Tibial artery (tissue), 4 donors: ENCODE measurements around the gene REXO1.
"Not testable (repeated sequence)": the region's sequence is repeated elsewhere in the genome, so short reads cannot be mapped to it uniquely, and the experiment has no call there.

Experiments
- DNase-seq, 2 donors: peaks; one replicate each; pipeline ENCODE4 v3.0.0-alpha.2; 2019
- H3K27ac ChIP-seq, 2 donors: fragments of 200-600 bp; sonication (generic) in 1 of 2; 1 replicate in 1 of 2; 2 replicates in 1 of 2; pipeline ENCODE4 v1.5.1; 2018 to 2019; ENCODE audit warnings: mild to moderate bottlenecking in 1 of 2
- H3K27me3 ChIP-seq, 2 donors: fragments of 200-600 bp; sonication (generic) in 1 of 2; one replicate each; pipeline versions ENCODE4 v1.5.1 to v1.6.0; 2016 to 2019
- H3K36me3 ChIP-seq, 3 donors: fragments of 200-600 bp; sonication (generic) in 2 of 3; one replicate each; pipeline ENCODE4 v1.5.1; 2016 to 2019; ENCODE audit warnings: mild to moderate bottlenecking in 2 of 3
- H3K4me1 ChIP-seq, 4 donors: fragments of 200-600 bp; sonication (generic) in 2 of 4; 1 replicate in 3 of 4; 2 replicates in 1 of 4; pipeline ENCODE4 v1.5.1; 2016 to 2019
- H3K4me3 ChIP-seq, 2 donors: fragments of 200-600 bp; sonication (generic) in 1 of 2; 1 replicate in 1 of 2; 2 replicates in 1 of 2; pipeline ENCODE4 v1.5.1; 2018 to 2019; ENCODE audit warnings: mild to moderate bottlenecking in 2 of 2
- H3K9me3 ChIP-seq, 3 donors: fragments of 200-600 bp; sonication (generic) in 1 of 3; one replicate each; pipeline ENCODE4 v1.5.1; 2016 to 2019
- intact Hi-C: fragments of 100-400 bp; cut with DNase I; formaldehyde crosslinking; loops from one replicate; pipeline ENCODE4 v1.15.0; 2023; ENCODE audit warnings: low total_unique reads
- TF ChIP-seq, protein P1 (sequence below), 2 experiments: fragments of 200-600 bp in 1 of 2; fragments of 450-650 bp in 1 of 2; IDR thresholded peaks; one replicate each; pipeline ENCODE4 v1.5.1; 2017 to 2019; ENCODE audit warnings: antibody characterized with exemption in 2 of 2, mild to moderate bottlenecking in 1 of 2, moderate library complexity in 1 of 2

The REXO1 gene

DNA sequence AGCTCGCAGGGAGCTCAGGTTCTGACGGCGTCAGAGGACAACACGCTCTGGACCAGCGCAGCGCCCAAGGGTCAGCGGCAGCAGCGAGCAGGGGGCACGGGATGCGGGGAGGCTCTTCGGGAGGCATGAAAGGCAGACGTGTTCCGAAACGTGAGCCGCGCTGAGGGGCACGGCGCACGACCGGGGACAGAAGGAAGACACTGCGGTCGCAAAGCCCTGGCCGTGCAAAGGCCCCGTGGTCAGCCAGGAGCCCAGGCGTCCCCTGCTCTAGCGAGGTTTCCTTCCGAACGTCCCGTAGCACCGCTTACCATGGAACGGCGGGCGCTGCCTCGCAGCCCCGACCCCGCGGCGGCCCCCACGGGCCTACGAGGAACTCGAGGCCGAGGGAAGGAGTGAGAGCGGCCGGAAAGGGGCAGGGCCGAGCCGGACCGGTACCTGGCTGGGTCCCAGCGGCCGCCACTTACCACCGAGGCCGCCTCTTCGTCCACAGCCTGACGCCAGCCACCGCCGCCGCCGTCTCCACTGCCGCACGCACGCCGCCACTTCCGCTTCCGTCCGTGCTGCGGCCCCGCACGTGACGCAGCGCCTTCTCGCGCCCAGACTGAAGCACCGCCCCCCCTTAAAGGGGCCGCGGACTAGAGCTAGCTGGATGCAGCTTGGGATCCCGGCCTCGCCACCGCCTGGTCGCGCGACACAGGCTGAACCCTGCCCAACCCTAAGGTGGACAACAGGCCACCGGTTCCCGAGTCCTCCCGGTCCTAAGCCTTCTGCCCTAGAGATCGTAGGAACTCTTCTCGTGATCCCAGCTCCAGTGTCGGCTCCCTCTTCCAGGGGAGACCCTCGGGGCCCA, 27.6 kb upstream of the REXO1 start:
- DNase-seq, result peak; percentile 94 to 95
- TF ChIP-seq, protein P1, sequence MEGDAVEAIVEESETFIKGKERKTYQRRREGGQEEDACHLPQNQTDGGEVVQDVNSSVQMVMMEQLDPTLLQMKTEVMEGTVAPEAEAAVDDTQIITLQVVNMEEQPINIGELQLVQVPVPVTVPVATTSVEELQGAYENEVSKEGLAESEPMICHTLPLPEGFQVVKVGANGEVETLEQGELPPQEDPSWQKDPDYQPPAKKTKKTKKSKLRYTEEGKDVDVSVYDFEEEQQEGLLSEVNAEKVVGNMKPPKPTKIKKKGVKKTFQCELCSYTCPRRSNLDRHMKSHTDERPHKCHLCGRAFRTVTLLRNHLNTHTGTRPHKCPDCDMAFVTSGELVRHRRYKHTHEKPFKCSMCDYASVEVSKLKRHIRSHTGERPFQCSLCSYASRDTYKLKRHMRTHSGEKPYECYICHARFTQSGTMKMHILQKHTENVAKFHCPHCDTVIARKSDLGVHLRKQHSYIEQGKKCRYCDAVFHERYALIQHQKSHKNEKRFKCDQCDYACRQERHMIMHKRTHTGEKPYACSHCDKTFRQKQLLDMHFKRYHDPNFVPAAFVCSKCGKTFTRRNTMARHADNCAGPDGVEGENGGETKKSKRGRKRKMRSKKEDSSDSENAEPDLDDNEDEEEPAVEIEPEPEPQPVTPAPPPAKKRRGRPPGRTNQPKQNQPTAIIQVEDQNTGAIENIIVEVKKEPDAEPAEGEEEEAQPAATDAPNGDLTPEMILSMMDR (IDR thresholded peaks at IDR 0.05), result peak in 1 of 2 experiments; percentile 19
- no peaks in the 10 kb centered on the region for H3K9me3 ChIP-seq
- H3K4me3 ChIP-seq, result peak overlapping the region; percentile 93 to 94
- H3K36me3 ChIP-seq, result peaks cover 0 to 28% (median 3%) of the 10 kb centered on the region in 3 donors
- peak overlapping the region; percentile 94 to 96 for H3K27ac ChIP-seq
- intact Hi-C loops, result no loop called here
- H3K27me3 ChIP-seq, result no peaks in the 10 kb centered on the region
- peaks cover 0 to 59% (median 35%) of the 10 kb centered on the region in 4 donors for H3K4me1 ChIP-seq

DNA sequence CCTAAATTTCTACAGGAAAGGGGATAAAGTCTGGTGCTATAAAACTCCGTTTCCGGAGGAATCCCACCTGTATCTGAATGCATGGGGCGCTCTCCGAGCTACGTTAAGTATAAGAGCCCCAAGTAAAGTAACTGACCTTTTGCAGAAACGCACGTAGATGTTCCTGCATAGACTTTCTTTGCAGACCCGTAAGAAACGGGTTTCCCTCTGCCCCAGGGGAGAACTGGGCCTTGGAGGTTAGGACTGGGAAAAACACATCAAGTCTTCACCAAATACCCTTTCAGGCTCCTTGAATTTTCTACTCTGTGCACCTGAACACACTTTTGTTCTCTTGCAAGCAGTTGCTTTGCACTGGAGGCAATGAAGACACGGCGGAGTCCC, 27.0 kb upstream of the REXO1 start:
- peak overlapping the region; percentile 93 to 94 for H3K4me3 ChIP-seq
- peaks cover 0 to 27% (median 4%) of the 10 kb centered on the region in 3 donors for H3K36me3 ChIP-seq
- H3K9me3 ChIP-seq, DNase-seq, H3K27me3 ChIP-seq, intact Hi-C loops: not testable (repeated sequence)
- H3K4me1 ChIP-seq, result peaks cover 0 to 55% (median 32%) of the 10 kb centered on the region in 4 donors
- H3K27ac ChIP-seq, result peak overlapping the region; percentile 94 to 96

DNA sequence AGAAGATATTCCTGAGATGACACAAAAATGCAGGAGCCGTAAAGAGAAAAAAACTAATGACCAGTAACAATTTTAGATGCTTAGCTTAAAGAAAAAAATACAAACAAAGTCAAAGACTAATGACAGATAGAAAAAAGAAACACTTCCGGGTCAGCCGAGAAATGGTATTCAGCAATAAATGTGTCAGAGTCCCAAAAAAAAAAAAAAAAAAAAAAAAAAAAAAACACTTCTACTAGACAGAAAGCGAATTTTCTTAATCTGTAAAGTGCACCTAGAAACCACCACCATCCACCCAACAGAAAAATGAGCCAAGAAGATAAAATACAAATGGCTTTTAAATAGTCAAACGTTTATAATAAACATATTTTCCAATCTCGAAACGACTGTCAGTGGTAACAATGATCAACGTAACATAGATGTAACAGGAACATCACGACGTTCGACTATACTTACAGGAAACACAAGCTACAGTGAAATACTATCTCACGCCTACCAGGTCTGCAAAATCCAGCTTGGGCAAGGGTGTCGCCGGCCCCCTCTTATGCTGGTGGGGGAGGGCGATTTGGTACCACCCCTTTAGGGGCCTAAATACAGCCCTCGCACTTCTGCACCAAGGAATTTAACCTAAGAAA, 26.4 kb upstream of the REXO1 start:
- no peak for DNase-seq
- TF ChIP-seq, protein P1 (IDR thresholded peaks at IDR 0.05), result no peak
- Histone ChIP-seq H3K4me3 (peak overlapping the region; percentile 93 to 94), H3K4me1 (peaks cover 0 to 51% (median 32%) of the 10 kb centered on the region in 4 donors), H3K9me3 (no peaks in the 10 kb centered on the region), H3K27me3 (no peaks in the 10 kb centered on the region), H3K36me3 (peaks cover 0 to 22% (median 4%) of the 10 kb centered on the region in 3 donors), H3K27ac (peak overlapping the region; percentile 94 to 96)
- intact Hi-C loops, result no loop called here

DNA sequence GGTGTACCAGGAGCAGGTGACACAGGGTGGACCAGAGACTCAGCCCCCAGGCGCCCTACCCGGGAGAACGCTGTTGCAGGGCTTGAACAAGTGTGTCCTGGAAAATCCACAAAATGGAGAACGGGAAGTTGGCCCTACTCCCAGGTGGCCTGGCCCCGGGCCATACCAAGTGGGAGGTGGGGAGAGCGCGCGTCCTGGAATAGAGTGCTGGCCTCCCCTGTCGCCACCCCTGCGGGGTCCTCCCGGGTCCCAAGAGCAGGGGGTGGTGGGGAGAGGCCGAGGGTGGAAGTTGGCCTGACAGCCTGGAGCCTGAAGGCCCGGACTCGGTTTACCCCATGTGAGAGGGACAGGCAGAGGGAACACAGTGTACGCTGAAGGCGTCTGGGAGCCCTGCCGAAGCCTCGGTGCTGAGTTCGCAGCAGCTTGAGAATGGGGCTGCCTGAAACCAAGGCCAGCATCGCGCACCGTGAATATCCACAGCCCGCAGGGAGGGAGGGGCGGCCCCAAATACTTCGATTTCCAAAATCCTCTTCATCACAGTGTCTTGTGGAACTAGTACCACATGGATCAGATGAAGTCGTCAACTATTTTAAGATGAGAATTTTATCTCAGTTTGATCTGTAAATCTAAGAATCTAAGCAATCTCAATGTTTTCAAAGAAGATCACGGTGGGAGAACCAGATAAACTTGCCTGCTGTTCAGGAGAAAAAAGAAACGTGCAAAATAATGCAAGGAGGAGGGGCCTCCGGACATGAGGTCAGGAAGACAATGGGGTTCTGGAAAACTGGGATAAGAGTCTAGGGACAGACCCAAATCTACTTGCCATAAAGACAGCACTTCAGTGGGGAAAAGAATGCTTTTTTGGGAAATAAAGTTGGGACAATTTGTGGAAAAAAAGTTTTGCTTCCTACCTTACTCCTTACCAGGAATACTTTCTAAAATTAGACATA, 25.5 kb upstream of the REXO1 start:
- Histone ChIP-seq H3K9me3 (no peaks in the 10 kb centered on the region), H3K4me1 (peaks cover 0 to 51% (median 32%) of the 10 kb centered on the region in 4 donors), H3K27ac (peak overlapping the region; percentile 5 to 60), H3K4me3 (peak overlapping the region in 1 of 2 donors; percentile 94), H3K36me3 (peaks cover 0 to 19% (median 4%) of the 10 kb centered on the region in 3 donors), H3K27me3 (no peaks in the 10 kb centered on the region)
- TF ChIP-seq, protein P1 (IDR thresholded peaks at IDR 0.05), result no peak
- DNase-seq, result peak in 1 of 2 donors; percentile 68
- intact Hi-C loops, result no loop called here

DNA sequence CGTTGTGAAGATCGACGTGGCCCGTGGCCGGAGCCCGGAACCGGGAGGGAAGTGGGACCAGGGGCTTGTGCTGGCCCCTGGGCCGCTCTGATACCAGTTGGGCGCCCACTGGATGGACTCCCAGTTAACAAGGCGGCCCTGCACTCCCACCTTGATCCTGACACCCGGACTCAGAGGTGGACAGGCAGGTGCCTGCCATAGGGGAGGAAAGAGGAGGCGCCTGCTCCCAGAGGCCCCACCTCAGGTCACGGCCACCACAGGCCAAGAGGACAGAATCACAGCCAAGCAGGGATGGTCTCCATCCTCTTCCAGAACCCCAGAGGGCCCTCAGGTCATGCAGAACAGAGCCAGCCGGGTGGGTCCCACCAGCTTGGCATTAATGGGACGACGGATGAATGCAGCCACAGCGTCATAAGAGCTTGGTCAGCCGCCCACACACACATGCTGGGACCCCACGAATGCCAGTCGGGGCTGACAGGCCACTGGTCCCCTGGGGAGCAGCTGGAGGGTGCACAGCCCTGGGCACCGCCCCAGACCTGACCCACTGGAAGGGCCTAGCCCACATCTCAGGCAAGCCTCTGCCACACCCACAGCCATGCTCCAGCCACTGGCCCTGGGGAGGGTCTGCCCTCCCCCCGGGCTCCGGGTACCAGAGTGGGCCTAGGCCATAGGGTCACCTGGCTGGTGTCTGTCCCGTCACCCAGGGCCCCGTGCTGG, 24.7 kb upstream of the REXO1 start:
- H3K27me3 ChIP-seq, result no peaks in the 10 kb centered on the region
- no peaks in the 10 kb centered on the region for H3K9me3 ChIP-seq
- H3K4me1 ChIP-seq, result peaks cover 0 to 51% (median 32%) of the 10 kb centered on the region in 4 donors
- TF ChIP-seq, protein P1 (IDR thresholded peaks at IDR 0.05), result no peak
- peak overlapping the region; percentile 5 to 60 for H3K27ac ChIP-seq
- no peak for DNase-seq
- peak overlapping the region in 1 of 2 donors; percentile 94 for H3K4me3 ChIP-seq
- intact Hi-C loops, result no loop called here
- H3K36me3 ChIP-seq, result peaks cover 0 to 13% (median 4%) of the 10 kb centered on the region in 3 donors
